ENCODE results near the gene ATP6V0B. TPM values are rescaled to one million over a fixed set of nuclear protein-coding genes. Genes with fewer than 3 reads are reported as not detected.

The ATP6V0B gene
- total and polyA plus RNA-seq, 2 of the 13 experiments (the other 11 are each of a cell fraction or from before 2014, with no cell fraction given), result 157 to 161 TPM

DNA sequence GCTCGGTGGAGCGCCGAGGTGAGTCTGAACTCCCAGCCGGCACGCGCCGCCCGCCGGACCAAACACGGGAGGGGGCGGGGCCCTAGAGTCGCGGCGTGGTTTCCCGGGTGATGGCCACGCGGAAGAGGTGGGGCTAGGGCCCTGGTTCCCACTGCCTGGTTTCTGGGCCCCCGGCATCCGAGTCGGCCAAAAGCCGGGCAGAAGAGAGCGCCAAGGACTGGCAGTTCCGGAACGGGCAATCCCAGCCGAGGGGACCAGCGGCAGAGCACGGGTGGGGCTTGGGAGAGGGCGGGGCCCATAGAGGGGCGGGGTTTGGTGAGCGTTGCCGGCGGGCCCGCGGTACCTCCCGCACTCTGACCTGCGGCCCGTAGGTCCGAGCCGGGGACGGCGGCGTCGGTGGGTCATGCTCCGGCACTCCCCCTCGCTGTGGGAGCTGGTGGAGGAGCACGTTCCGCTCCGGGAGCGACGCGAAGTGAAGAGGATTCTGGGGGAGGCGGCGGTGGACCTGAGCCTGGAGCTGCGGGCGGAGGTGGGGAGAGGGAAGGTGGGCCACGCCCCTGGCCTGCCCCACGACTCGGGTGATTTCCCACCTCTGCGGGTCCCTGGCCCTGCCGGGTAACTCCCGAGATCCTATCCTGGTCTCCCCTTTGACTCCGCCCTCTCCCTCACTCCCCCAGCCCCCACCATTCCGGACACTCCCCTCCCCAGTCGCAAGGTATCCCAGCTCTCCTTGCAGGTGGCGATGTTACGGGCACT, 16.9 kb downstream of the ATP6V0B start, which contains the start of gene CCDC24 (continued):
- TF ChIP-seq ZNF318 (CRISPR knock-in tag; IDR thresholded peaks at IDR 0.05) (0 out of 2 replicates have a peak, but pooled peaks have one; percentile 31), ATF7-NPFF (CRISPR knock-in tag; IDR thresholded peaks at IDR 0.05; ENCODE audit: low read depth) (peak; percentile 42; the same call in 1 of the 2 replicates), ZKSCAN8 (CRISPR knock-in tag; IDR thresholded peaks at IDR 0.05; ENCODE audit: borderline replicate concordance) (no peak), HNF4A (CRISPR knock-in tag; IDR thresholded peaks at IDR 0.05) (peak; percentile 13; the same call in 1 of the 2 replicates), JUND (CRISPR knock-in tag; IDR thresholded peaks at IDR 0.05) (no peak), RNF2 (conservative IDR thresholded peaks at IDR 0.05; ENCODE audit: low read depth) (no peak), PHF8 (CRISPR knock-in tag; IDR thresholded peaks at IDR 0.05) (peak; percentile 71), PCBP1 (IDR thresholded peaks at IDR 0.05; ENCODE audit: borderline replicate concordance, low read depth, low read length) (0 out of 2 replicates have a peak, but pooled peaks have one; percentile 45), ZNF232 (CRISPR knock-in tag; IDR thresholded peaks at IDR 0.05; ENCODE audit: borderline replicate concordance) (no peak), GMEB1 (CRISPR knock-in tag; IDR thresholded peaks at IDR 0.05; ENCODE audit: borderline replicate concordance) (peak; percentile 68), FOXJ3 (CRISPR knock-in tag; IDR thresholded peaks at IDR 0.05; ENCODE audit: borderline replicate concordance) (no peak), NFIB (CRISPR knock-in tag; IDR thresholded peaks at IDR 0.05; ENCODE audit: borderline replicate concordance) (no peak), THYN1 (CRISPR knock-in tag; IDR thresholded peaks at IDR 0.05; ENCODE audit: borderline replicate concordance, low read depth) (no peak), BCL6 (CRISPR knock-in tag; IDR thresholded peaks at IDR 0.05) (peak; percentile 15)
- TF ChIP-seq, protein P1, sequence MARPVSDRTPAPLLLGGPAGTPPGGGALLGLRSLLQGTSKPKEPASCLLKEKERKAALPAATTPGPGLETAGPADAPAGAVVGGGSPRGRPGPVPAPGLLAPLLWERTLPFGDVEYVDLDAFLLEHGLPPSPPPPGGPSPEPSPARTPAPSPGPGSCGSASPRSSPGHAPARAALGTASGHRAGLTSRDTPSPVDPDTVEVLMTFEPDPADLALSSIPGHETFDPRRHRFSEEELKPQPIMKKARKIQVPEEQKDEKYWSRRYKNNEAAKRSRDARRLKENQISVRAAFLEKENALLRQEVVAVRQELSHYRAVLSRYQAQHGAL (CRISPR knock-in tag; IDR thresholded peaks at IDR 0.05; ENCODE audit: not compliant biosample characterization), result no peak

All from HepG2 (cell line).